Measurements from ENCODE around the gene TAP2. TPM values are rescaled to one million over a fixed set of nuclear protein-coding genes. Genes with fewer than 3 reads are reported as not detected.

Gene TAP2
- total and polyA plus RNA-seq, 10 of the 15 experiments (the other 5 are each of a cell fraction or from before 2014, with no cell fraction given): 5.3 to 77.2 (median 35.3) TPM

DNA sequence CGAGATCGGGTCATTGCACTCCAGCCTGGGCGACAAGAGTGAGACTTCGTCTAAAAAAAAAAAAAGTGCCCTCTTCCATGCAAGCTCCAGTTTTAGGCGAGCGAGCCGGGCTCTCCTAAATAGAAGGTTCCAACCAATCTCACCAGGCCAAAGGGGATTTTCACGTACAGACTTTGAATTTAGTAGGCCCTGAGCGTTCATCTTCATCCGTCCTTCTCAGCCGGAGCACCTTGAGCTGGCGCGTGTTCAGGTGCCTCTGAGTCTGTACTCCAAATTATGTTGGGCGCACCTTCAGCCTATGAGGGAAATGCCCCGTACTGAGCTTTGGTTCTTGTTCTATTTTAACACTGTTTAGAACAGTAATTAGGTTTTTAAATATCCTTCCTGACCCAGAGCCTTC is 817 bp upstream of the TAP2 start:
- intact Hi-C loops (cut with micrococcal nuclease; ENCODE audit: unreplicated experiment) (loop anchor here (2.0 kb wide), 1 partner anchor 105 kb away; no protein-coding TSS in a partner anchor), in situ Hi-C loops (cut with MboI) (no loop called here)
- no peak for FAIRE-seq
- Histone ChIP-seq H3K4me3 (no peak overlapping the region), H3K27ac (ENCODE audit: control insufficient read depth, insufficient read depth) (no peak overlapping the region), H3K27me3 (replicated peaks in 1 of 2; ENCODE audit: control insufficient read depth in 2 of 2, insufficient read depth in 2 of 2, low read length in 1 of 2) (no peaks in the 10 kb centered on the region), H4K20me1 (ENCODE audit: control insufficient read depth, insufficient read depth) (no peaks in the 10 kb centered on the region), H2AFZ (ENCODE audit: control insufficient read depth, low read depth, low read length) (no peak overlapping the region), H3K9ac (ENCODE audit: control insufficient read depth, insufficient read depth, low read length) (no peak overlapping the region), H3K36me3 (ENCODE audit: control insufficient read depth in 2 of 2, insufficient read depth in 2 of 2, low read length in 1 of 2) (peaks cover 7 to 37% of the 10 kb centered on the region in 2 experiments), H3K79me2 (ENCODE audit: control insufficient read depth, insufficient read depth, low read length) (peaks cover 60% of the 10 kb centered on the region), H3K9me3 (replicated peaks; ENCODE audit: control insufficient read depth, insufficient read depth, low read length) (no peaks in the 10 kb centered on the region), H3K4me1 (ENCODE audit: control insufficient read depth, insufficient read depth, low read length) (peaks cover 53% of the 10 kb centered on the region), H3K4me2 (ENCODE audit: control insufficient read depth, insufficient read depth) (no peak overlapping the region)
- no peak for ATAC-seq
- no peak for DNase-seq (ENCODE audit: low read depth, low spot score)
- SMC1A ChIA-PET (ENCODE audit: uncharacterized antibody, unreplicated experiment): interaction anchor here (1.0 to 6.8 kb wide), 28 partner anchors 8 to 169 kb away, joined by 3 to 226 read pairs (median 6); partner anchors contain the start of genes HLA-DMA, PSMB9 and TAP1
- WGBS (ENCODE audit: insufficient coverage, insufficient replicate concordance, low lambda C conversion rate, missing lambda C conversion rate): 83% methylated on average over 15 of the region's 15 CpGs
- RAD21 ChIA-PET (ENCODE audit: unreplicated experiment): interaction anchor here (1.3 to 10.5 kb wide), 17 partner anchors 11 to 403 kb away, joined by 3 to 269 read pairs (median 11); partner anchors contain the start of genes HLA-DMA, HLA-DMB, PSMB9 and TAP1
- TF ChIP-seq, protein P1, sequence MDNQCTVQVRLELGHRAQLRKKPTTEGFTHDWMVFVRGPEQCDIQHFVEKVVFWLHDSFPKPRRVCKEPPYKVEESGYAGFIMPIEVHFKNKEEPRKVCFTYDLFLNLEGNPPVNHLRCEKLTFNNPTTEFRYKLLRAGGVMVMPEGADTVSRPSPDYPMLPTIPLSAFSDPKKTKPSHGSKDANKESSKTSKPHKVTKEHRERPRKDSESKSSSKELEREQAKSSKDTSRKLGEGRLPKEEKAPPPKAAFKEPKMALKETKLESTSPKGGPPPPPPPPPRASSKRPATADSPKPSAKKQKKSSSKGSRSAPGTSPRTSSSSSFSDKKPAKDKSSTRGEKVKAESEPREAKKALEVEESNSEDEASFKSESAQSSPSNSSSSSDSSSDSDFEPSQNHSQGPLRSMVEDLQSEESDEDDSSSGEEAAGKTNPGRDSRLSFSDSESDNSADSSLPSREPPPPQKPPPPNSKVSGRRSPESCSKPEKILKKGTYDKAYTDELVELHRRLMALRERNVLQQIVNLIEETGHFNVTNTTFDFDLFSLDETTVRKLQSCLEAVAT (IDR thresholded peaks at IDR 0.05): 0 out of 2 replicates have a peak, but pooled peaks have one; percentile 32
- TF ChIP-seq, protein P2, sequence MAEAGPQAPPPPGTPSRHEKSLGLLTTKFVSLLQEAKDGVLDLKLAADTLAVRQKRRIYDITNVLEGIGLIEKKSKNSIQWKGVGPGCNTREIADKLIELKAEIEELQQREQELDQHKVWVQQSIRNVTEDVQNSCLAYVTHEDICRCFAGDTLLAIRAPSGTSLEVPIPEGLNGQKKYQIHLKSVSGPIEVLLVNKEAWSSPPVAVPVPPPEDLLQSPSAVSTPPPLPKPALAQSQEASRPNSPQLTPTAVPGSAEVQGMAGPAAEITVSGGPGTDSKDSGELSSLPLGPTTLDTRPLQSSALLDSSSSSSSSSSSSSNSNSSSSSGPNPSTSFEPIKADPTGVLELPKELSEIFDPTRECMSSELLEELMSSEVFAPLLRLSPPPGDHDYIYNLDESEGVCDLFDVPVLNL (IDR thresholded peaks at IDR 0.05; ENCODE audit: low read depth, low read length): no peak
- BruUV-seq (replicated peaks): no TSS peak
- POLR2A ChIA-PET: interaction anchor here (0.6 to 10.5 kb wide), 17 partner anchors 17 to 393 kb away, joined by 3 to 357 read pairs (median 4); partner anchors contain the start of genes HLA-DMB, PSMB9 and TAP1
- CTCF ChIA-PET: interaction anchor here (0.7 to 10.7 kb wide), 34 partner anchors 11 to 426 kb away, joined by 3 to 311 read pairs (median 8); partner anchors contain the start of genes HLA-DMA, HLA-DMB, HLA-DOB and PSMB9

Data from GM12878 (cell line).